MM.1S (cell line): ENCODE data around the gene ADTRP.
A peak's percentile ranks its signal among the peaks of the same experiment; 100 is the strongest.

Experiments used
- CTCF ChIP-seq: fragments of 300-600 bp; sonication (generic); IDR thresholded peaks from 2 replicates; pipeline ENCODE4 v1.5.1; 2016; ENCODE audit warnings: antibody characterized with exemption, low read length, mixed read lengths
- EZH2 ChIP-seq: fragments of 300-600 bp; sonication (generic); optimal IDR thresholded peaks from 2 replicates; pipeline ENCODE3; 2017; ENCODE audit warnings: low read depth, mild to moderate bottlenecking, antibody characterized with exemption, low read length, mixed read lengths
- EZH2phosphoT487 ChIP-seq: fragments of 300-600 bp; sonication (generic); IDR thresholded peaks from 2 replicates; pipeline ENCODE4 v1.6.1; 2018; ENCODE audit warnings: antibody characterized with exemption, low read length

GRCh38 chr6:11722220-11722619, 56.4 kb downstream of the ADTRP start:
- TF ChIP-seq EZH2: no peak
- TF ChIP-seq CTCF: peak; percentile 29
- no peak for TF ChIP-seq EZH2phosphoT487
